Hematopoietic multipotent progenitor cell treated with erythropoietin and hydrocortisone succinate and interleukin-3 and kit ligand, for 6 days (in vitro differentiated cells): Measurements from ENCODE around the gene COBLL1.

ENCODE experiments used
- DNase-seq: peaks from one replicate; pipeline ENCODE4 v3.0.0-alpha.2; 2015

COBLL1 gene

DNA sequence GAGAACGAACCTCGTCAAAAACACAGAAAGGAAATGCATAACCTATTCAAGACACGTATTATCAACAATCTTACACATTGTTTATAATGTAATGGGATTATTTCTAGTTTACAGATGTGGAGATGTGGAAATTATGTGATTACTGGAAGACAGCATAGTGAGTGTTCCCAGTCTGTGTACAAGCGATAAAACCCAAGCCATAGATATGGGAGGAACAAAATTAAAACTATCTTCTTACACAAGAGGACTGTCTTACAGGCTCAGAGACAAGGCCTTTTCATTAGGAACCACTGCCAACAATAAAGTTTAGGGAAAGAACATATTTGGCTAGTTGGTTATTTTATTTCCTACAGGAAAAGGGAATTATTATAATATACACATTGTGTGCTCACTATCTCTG, 20.3 kb downstream of the COBLL1 start:
- DNase-seq: no peak

DNA sequence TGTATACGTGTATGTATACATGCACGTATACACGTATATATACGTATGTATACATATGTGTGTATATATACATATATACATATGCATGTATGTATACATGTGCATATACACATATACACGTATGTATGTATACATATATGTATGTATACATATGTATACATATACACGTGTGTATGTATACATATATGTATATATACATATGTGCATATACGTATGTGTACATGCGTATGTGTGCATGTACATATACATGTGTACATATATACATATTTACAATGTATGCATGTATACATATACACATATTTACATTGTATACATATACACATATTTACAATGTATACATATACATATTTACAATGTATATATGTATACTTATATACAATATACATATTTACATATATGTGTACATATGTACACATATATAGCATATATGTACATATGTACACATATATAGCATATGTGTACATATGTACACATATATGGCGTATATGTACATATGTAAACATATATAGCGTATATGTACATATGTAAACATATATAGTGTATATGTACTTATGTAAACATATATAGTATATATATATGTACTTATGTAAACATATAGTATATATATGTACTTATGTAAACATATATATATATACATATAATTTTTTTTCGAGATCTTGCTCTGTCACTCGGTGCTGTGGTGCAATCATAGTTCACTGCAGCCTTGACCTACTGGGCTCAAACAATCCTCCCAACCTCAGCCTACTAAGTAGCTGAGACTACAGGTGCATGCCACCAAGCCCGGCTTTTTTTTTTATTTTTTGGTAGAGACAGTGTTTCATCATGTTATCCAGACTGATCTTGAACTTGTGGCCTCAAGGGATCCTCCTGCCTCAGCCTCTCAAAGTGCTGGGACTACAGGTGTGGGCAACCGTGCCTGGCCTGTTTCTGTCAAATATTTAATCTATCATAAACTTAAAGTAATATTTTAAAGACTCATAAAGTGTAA, 23.2 kb downstream of the COBLL1 start:
- no peak for DNase-seq

DNA sequence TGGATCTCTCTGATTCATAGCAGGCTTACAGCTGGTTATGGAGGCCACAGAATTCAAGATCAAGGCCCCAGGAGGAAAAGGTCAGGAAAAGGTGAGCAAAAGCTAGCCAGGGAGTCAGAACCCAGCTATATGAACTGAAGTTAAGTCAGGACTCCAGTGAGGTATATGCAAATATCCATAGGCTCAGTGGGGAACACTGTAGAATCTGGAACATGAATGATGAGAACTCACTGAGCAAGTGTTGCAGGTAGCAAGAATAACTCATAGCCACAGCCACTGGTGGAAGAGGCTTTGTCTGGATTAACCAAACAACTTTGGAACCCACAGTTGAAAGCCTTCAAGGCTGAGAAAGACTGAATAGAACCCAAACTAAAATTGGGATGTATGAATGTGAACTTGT, 24.7 kb downstream of the COBLL1 start:
- DNase-seq: no peak

DNA sequence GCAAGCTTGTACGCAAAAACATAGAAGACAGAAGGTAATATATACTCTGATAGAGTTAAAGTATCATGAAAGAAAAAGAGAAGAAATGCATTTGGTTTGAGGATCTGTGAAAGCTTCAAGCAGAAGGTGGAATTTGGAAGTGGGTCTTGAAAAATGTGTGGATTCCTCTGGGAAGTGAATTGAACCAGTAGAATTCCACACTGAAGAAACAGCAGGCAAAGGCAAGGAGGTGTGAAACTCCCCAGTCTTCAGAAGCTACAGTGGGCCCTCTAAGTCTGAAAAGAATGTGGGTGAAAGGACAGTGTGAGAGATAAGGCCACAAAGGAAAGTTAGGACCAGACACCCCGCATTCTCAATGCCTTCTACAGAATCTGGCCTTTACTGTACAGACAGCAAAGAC, 25.6 kb downstream of the COBLL1 start:
- no peak for DNase-seq

DNA sequence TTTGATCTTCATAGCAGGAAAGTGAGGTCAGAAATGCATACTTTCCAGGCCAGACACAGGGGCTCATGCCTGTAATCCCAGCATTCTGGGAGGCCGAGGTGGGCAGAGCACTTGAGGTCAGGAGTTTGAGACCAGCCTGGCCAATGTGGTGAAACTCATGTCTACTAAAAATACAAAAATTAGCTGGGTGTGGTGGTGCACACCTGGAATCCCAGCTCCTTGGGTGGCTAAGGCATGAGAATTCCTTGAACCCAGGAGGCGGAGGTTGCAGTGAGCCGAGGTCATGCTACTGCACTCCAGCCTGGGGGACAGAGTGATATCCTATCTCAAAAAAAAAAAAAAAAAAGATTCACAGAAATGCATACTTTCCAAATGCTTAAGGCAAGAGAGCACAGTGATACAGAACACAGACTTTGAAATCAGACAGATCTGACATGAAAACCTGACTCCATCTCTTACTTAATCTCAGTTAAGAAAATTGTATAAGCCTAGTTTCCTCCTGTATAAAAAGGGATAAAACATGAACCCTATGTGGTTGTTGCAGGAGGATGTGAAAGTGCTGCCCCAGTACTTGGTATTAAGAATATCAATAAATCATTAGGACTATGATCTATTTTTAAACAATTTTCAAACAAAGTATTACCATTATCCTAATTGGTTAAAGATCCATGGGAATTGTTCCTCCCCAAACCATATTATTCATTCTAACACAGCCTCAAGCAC, 26.4 kb downstream of the COBLL1 start:
- no peak for DNase-seq

DNA sequence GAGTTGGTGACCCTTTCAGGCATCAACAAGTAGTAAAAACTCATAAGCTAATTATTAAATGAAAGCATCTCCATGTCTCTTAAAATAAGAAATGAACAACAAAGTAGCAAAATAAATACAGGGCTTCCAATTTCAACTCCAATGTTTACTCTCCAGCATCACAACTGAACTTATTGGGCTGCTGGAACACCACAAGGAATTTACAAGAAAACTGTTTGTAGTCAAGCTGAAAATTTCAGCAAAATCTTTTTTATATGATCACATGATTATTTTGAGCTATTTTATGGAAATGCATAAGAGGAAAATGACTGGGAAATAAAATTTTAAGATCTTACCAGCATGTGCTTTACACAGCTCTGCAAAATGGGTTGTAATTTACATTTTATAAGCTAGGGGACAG, 28.1 kb downstream of the COBLL1 start:
- no peak for DNase-seq

DNA sequence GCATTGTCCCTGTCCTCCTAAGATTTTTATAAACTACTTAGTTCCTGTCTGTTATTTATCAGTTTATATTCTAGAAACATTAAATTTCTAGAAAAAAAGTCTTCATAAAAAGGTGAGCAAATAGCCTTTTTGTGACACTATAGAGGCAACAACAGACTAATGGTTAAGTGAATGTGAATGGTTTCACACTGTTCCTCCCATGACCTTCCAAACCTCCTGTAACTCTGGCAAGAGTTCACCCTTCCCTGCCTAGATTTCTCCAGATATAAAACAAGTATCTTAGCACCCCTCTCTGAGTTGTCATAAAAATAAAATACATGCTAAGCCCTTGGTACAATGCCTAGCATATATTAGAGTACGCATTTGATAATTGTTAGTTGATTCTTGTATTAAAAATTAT, 29.2 kb downstream of the COBLL1 start:
- no peak for DNase-seq

DNA sequence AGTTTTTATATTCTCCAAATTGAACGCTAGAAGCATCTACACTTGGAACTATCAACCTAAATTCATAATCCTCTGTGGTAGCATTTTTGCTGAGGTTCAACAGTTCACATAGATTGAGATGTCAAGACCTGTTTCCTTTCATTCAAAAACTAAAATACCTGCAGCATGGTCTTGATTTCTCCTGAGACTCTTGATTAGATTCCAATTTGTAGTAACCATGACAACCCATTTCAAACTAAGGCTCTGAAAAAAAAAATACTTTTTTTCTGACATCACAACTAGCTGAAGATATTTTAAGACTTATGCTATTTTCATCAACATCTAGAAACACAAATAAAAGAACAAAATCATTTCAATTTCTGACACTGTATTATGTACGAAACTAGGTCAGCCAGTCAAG, 29.8 kb downstream of the COBLL1 start:
- DNase-seq: no peak

DNA sequence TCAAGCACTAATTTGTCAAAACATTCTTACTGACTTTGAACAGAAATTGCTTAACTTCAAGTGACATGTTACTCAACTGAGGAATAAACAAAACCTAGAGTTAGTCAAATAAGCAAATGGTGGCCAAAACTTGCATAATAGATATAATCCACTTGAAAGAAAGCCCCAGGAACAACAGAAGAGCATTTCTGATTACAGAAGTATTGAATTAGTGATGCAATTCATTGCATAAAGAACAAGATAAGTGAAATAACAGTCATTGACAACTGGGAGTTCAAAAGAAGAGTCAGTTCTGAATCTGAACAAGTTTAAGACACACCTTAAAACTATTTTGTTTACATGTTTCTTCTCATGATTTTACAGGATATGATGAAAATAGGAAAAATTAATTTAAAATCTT, 30.8 kb downstream of the COBLL1 start:
- peak; percentile 57 for DNase-seq

DNA sequence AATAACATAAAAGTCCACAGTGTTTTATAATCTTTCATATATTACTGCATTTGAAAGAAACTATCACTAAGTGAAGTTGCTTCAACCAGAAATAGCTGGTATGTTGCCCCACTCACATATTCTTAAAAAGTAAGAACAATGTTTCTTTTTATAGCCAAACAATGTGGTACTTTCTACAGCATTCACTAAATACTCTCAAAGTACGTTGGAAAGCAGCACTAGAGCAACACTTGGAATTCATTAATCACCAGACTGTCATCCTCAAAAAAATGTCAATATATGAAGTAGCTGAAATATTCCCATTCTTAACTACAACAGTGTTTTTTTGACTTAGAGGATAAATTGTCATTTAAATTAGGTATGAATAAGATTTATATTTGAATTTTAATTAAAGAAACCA, 32.8 kb downstream of the COBLL1 start:
- no peak for DNase-seq

DNA sequence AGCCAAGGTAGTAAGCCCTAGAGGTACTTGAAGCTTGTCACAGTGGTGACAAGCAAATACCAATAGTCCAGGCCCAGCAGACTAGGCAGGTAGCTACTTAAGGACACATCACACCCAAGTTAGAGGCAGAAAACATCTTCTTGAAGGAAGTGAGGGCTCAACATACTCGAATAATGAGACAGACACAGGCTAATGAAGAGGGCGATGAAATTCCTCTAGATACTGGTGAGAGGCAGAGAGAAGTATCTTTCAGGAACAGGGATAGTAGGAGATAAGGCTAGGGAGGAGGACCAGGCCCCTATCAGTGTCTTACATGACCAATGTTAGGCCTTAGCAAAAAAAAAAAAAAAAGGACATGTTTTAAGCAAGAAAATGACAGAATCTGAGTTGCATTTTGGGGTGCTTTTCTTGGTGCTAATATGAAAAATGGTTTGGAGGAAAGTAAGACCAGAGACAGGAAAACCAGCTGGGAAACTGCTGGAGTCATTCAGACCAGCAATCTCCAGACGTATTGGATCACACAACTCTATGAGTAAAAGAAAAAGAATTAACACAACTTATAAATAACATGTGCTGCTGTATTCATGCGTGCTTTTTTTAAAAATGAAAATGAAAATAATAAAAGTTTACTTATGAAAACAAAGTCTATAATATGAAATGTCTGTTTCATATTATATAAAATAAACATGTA, 37.7 kb downstream of the COBLL1 start:
- DNase-seq: peak; percentile 81

DNA sequence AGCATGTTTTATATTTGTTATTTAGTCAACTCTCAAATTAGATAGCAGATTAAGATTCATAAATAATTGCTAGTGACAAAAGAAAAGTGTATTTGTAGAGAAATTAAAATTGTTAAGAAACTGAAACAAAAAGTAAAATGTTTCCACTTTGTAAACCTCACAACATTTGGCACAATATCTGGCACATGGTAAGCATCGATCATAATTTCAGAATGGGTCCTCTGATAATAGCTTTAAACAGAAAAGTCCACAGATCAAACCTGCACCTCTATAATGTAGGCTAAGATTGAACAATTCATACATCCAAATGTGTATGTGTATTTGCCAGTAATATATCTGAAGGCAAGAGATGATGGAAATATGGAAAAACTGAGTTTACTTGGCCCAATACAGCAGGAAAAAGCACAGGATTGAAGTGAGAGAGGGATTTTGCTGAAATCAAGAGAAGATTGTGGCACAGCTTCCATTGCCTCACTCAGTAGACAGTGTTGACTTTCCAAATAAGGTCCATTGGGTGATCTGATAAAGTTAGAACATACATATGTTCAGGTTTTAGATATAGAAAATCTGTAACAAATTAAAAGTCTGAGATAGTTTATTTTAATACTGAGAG, 39.4 kb downstream of the COBLL1 start:
- no peak for DNase-seq

DNA sequence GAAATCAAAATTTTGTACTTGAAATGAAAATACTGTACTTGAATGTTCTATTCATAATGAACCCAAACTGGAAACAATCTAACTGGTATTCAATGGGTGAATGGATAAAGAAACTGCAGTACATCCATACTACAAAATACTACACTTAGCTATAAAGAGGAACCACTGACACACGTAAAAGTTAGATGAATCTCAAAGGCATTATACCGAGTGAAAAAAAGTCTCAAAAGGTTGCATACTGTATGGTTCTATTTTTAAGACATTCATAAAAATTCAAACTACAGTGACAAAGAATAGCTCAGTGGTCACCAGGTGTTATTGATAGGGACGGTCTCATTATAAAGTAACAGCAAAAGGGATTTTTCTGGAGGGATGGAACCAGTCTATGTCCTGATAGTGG, 41.1 kb downstream of the COBLL1 start:
- no peak for DNase-seq

DNA sequence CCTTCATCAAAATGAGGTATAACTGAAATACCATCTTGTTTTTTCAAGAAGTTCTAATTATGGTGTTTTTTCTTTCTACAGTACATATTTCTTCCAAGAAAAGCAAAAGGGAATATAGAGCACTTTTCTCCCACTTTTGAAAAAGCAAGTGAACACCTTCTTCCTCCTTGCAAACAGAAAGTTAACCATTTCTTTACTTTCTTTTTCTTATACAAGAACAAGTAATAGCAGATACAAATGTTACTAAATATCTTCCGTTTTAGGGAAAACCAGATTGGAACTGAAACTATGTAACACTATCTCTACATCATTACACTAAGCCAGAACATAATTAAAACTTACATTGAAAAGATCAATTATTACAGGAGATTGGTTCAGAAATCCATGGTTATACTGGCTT, 44.0 kb downstream of the COBLL1 start:
- no peak for DNase-seq

DNA sequence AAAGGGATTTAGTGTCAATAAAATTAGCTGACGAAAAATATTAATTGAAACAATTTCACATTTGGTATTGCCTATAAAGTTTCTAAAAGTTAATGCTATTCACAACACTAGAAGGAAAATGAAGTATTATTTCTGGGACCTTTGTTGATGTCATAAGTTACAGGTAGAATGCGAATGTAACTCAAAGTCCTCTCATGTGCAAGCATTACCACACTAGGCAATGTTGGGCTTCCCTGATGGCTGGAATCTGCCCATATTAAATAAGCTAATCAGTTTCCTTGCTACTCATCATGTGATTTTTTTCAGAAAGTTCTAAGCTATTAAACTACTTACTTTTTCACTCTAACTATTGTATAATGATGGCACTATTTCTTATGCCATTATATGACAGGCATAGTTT, 44.6 kb downstream of the COBLL1 start:
- no peak for DNase-seq

DNA sequence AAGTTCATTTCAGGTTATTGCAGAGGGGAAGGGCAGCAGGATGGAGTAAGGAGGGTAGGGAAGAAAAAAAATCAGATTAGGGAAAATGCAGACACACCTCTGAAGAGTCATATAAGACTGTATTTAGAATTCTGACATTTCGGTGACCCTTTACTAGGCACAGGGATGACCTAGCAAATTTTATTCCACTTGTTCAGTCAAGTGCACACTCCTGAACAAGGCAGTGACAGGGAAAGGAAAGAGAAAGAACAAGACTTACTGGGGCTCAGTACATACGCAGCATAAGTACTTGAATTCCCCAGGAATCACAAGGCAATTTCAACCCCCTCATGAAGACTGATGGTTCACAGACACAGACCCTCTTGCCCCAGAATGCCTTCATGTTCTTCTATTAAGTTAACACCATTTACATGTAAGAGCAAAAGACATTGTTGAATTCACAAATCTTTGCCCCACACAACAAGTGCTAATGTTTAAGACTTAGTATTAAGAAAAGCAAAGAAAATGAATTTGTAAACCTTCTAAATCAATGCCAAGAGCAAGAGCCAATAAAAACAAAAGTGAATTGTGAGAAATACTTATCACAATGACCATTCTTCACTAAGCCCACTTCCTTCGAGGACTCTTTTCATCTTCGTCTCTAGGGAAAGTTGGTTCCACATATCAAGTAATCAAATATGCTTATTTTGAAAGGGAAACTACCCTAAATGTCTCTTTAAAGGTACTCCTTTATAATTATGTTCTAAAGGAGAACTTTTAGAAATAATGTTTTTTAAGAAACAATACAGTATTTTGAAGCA, 47.0 kb downstream of the COBLL1 start:
- DNase-seq: no peak

DNA sequence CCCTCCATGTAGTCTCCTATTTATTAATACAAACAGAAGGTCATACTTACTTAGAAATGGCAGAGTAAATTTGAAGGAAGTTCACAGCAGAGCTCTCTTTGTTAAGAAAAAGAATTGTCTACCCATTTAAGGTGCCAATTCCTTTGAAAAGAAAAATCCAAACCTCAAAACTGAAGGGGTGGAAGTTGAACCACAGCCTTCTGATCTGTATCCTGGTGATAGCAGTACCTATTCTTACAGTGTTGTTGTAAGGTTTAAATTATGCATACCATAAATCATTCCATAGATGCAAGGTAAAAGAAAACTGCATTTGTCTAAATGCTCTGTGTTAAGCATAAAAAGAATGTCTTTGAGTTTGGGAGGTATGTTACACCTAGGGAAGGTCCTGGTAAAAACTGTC, 47.6 kb downstream of the COBLL1 start:
- no peak for DNase-seq

DNA sequence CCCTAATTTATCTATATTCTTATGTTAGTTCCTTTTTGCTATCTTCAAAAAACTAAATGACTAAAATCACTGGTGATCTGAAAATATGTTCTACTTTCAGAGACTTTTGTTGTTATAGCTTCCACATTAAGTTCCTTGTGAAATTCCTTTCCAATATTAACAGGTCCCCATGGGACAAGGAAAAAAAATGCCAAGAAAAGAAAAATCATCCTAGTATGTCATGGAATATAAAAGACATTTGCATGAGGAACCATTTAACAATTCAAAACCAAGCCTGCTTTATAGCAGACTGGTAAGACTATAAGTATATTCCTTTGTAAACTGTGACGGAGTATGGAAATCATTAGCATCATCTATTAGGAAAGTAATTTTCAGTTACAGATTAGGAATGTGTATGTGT, 48.1 kb downstream of the COBLL1 start:
- no peak for DNase-seq

DNA sequence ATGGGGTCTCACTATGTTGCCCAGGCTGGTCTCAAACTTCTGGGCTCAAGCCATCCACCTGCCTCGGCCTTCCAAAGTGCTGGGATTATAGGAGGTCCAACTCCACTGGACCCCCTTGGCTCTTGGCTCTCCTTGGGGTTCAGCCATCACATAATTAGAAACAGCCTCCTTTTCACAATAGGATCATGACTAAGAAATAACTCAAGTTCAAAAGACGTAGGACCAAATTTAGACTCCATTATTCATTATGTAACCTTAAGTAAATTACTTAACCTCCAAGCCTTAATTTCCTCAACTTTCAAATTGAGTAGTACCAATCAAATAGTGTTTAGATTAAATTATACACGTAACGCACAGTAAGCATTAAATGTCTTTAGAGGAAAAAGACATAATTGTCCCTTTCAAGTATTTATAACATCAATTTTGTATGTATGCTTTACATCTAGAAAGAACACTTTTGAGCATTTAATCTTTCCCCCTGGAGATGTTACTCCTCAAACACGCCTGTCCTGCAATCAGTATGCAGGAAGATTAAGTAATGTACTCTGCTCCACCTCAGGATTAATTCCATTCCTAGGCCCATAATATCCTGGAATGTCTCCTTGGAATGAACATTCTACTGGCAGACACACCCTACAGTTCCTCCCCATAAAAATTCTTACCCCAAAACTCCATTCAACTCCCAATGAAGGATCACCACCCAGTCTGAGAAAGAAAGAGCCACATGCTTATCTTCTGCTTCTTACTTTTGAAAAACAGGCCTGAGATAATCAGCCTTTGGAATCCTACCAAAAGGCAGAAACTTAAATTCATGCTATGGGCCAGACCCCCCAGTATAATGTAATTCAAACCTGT, 49.1 kb downstream of the COBLL1 start:
- peak; percentile 60 for DNase-seq

DNA sequence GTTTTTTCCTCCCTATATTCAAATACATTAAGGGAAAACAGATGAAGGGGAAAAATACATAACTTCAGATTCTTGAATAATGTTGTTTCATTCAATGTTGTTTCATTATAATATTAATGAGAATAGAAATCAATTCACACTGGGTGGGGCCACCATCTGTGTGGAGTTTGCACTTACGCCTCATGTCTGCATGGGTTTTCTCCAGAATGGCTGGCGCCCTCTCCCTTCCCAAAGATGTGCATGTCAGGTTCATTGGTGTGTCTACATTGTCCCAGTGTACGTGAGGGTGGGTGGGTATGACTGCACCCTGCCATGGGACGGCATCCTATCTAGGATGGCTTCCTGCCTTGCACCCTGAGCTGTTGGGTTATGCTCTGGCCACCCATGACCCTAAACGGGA, 51.7 kb downstream of the COBLL1 start:
- no peak for DNase-seq

DNA sequence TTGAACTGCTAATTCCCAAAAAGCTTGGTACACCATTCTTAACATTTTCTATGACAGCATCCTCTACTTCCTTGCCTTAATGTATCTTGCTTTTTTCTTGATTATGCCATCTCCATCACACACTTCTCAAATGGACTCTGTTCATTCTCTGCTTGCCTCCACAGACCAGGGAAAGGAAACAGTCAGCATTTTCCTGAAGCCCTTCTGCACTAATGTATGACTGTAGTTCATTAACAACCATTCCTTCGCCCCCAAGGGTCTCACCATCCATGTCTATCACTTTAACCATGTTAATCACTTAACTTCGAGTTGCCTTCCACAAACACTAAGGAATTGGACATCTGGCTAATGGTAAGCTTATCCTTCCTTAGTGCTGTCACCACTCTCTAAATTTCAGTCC, 54.8 kb downstream of the COBLL1 start:
- DNase-seq: no peak
